NCI-H1436 treated with DMSO at 0.1 percent for 48 hours (cell line): ENCODE data around the gene GTPBP3.
"Not testable (repeated sequence)": the region's sequence is repeated elsewhere in the genome, so short reads cannot be mapped to it uniquely, and the experiment has no call there.

ENCODE experiments used
- DNase-seq: peaks from one replicate; lab custom pipeline; 2025; lab: John Stamatoyannopoulos, UW

The GTPBP3 gene

GRCh38 chr19:17341845-17342244 lies 4.5 kb downstream of the GTPBP3 start:
- no peak for DNase-seq

GRCh38 chr19:17346109-17346671 lies 8.8 kb downstream of the GTPBP3 start:
- no peak for DNase-seq

GRCh38 chr19:17347361-17347760 lies 10.0 kb downstream of the GTPBP3 start:
- no peak for DNase-seq

- DNase-seq, result no peak
Observed at GRCh38 chr19:17347877-17348276, 10.5 kb downstream of the GTPBP3 start.

GRCh38 chr19:17348700-17349099 lies 11.3 kb downstream of the GTPBP3 start:
- DNase-seq, result no peak

GRCh38 chr19:17351815-17352435 lies 14.6 kb downstream of the GTPBP3 start:
- DNase-seq, result no peak

GRCh38 chr19:17352608-17353280 lies 15.4 kb downstream of the GTPBP3 start:
- no peak for DNase-seq

GRCh38 chr19:17353386-17353785 lies 16.0 kb downstream of the GTPBP3 start:
- DNase-seq, result no peak

- DNase-seq, result no peak
Observed at GRCh38 chr19:17357078-17357666, 19.8 kb downstream of the GTPBP3 start.

- no peak for DNase-seq
Observed at GRCh38 chr19:17357724-17358123, 20.4 kb downstream of the GTPBP3 start.

GRCh38 chr19:17358395-17358794 lies 21.0 kb downstream of the GTPBP3 start:
- DNase-seq, result no peak

- DNase-seq, result no peak
Observed at GRCh38 chr19:17359905-17360800, 22.8 kb downstream of the GTPBP3 start.

GRCh38 chr19:17363852-17364605 lies 26.7 kb downstream of the GTPBP3 start:
- DNase-seq, result not testable (repeated sequence)

- no peak for DNase-seq
Observed at GRCh38 chr19:17365361-17365760, 28.0 kb downstream of the GTPBP3 start.

- DNase-seq, result no peak
Observed at GRCh38 chr19:17370026-17370587, 32.8 kb downstream of the GTPBP3 start.

- no peak for DNase-seq
Observed at GRCh38 chr19:17376935-17377600, 39.7 kb downstream of the GTPBP3 start, which contains the start of gene PLVAP. Gene PLVAP (minus strand): TSS chr19:17377342. CDS start chr19:17377288, 54 bp downstream.

GRCh38 chr19:17378271-17378670 lies 40.9 kb downstream of the GTPBP3 start:
- no peak for DNase-seq

- DNase-seq, result no peak
Observed at GRCh38 chr19:17379221-17379631, 41.9 kb downstream of the GTPBP3 start.

- no peak for DNase-seq
Observed at GRCh38 chr19:17380426-17381138, 43.2 kb downstream of the GTPBP3 start.
